T-helper 2 cell treated with Interferon-gamma antibody and Interleukin-4, amounts not matched to agents 100 ng/mL and 5 ng/mL, for 36 hours (primary cell): ENCODE results near the gene OPCML. TPM values are rescaled to one million over a fixed set of nuclear protein-coding genes. Genes with fewer than 3 reads are reported as not detected.

Experiments used
- intact Hi-C: fragments of 100-400 bp; cut with micrococcal nuclease; formaldehyde crosslinking; loops from one replicate; pipeline ENCODE4 v1.15.1; 2023
- total RNA-seq: library from RNA; stranded (reverse); gene quantifications from 2 replicates; pipeline ENCODE4 v1.2.3, GENCODE V29; 2022

Gene OPCML
- total RNA-seq, 1 donor from 2014 or later = not detected

GRCh38 chr11:132640952-132641351 lies 891.3 kb downstream of the OPCML start:
- intact Hi-C loops = no loop called here

DNA sequence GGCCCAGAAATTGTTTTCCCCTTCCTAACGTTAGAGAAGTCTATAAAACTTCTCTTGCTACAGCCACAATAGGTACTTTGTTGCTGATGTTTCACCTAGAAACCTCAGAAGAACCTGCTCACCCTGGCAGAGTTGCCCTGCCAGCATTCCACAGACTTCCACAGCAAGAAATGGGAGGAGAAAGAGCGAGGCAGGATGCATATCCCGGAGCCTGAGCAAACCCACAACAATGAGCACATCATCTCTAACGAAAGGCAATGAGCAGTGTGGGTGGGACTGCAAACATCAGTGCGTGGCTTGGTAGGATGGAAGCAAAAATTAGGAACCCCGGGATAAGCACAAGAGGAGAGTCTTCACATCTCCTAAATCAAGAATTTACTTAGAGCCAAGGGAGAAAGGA lies 892.3 kb downstream of the OPCML start:
- intact Hi-C loops = no loop called here

DNA sequence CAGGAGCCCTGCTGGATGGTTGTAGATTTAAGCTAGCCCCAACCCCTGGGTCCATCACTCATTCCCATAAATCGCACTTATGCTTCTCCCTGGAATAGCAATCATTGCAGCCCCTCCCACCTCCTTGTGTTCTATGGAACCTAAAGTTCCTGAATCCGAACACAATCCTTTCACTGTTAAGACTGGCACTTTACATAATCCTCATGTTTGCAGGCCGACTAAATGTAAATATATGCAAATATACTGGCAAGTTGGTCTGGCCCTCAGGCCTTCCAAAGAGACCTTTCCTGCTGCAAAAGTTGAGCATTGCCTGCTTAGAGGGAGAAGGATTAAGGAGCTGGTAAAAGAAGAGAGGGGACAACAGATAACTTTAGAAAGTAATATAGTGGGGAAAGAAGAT lies 892.9 kb downstream of the OPCML start:
- intact Hi-C loops = no loop called here

GRCh38 chr11:132638423-132638822 lies 893.9 kb downstream of the OPCML start:
- intact Hi-C loops = no loop called here

DNA sequence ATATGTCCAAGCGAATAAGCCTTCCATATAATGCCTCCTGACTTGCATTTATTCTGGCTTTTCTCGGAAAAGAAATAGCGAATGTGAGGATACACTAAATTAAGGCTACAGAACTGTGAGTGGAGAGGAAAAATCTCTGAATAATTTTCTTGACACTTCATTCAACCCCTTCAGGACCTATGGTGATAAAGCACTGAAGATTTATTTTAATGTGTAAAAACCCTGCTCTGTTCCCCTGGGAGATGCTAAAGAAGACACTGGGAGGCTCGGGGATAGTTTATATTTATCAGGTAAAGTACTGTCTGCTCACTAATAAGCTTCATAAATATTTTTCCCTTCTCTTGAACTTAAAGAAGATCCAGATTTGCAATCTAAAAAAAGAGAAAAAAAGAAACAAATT lies 895.8 kb downstream of the OPCML start:
- intact Hi-C loops = no loop called here

DNA sequence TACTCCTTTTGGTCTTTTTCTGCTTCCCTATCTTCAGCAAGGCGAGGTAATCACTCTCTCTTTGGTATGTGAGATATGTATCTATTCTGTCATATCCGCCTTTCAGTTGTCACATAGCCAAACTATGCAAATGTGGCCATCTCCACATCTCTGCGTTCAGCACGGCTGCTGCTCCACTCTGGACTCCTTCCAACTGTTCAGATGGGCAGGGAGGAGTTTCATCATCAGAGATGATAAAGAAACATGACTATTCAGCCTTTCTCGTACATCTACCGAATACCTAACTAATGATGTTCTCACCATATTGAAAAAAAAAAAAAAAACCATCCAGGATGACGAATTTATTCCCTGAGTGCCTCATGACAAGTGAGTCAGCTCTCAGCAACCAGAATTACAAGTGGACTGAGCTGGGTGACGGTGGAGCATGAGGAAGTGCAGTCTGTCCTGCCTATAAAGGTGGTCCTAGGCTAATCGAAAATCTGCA lies 899.6 kb downstream of the OPCML start:
- intact Hi-C loops = no loop called here

DNA sequence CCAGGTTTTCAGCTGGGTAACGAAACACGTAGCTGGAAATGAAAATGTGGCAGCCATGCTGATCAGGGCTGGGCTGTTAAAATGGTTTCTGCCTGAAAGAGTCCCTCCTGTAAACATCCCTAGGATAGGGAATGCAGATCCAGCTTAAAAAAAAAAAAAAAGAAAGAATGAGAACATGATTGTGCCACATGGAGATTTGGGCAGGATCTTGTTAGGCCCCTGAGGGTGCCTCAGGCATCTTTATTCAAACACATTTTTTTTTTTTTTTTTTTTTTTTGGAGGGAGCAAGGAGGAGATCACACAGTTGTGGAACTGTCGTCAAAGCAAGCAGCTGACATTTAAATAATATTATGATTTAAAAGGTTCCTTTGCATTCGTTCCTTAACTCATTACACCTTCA lies 900.3 kb downstream of the OPCML start:
- intact Hi-C loops = no loop called here

GRCh38 chr11:132627981-132628380 lies 904.3 kb downstream of the OPCML start:
- intact Hi-C loops = no loop called here

- intact Hi-C loops = no loop called here
Observed at GRCh38 chr11:132626446-132626845, 905.9 kb downstream of the OPCML start.

DNA sequence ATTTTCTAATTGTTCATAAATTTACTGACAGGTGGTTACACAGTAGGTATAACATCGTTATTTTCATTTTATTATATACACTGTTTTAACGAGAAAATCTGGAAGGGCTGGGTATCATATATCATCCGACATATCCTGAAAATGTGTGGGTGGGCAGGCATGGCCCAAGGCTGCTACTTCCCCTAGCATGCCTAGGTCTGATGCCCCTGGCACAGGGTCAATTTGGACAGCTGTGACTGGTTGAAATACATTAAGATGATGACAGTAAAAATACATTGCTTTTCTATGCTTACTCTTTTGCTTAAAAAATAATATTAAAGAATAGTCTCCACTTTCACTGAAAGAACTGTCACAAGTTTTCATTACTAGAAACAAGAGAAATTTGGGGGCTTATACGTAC lies 908.8 kb downstream of the OPCML start:
- intact Hi-C loops = no loop called here

DNA sequence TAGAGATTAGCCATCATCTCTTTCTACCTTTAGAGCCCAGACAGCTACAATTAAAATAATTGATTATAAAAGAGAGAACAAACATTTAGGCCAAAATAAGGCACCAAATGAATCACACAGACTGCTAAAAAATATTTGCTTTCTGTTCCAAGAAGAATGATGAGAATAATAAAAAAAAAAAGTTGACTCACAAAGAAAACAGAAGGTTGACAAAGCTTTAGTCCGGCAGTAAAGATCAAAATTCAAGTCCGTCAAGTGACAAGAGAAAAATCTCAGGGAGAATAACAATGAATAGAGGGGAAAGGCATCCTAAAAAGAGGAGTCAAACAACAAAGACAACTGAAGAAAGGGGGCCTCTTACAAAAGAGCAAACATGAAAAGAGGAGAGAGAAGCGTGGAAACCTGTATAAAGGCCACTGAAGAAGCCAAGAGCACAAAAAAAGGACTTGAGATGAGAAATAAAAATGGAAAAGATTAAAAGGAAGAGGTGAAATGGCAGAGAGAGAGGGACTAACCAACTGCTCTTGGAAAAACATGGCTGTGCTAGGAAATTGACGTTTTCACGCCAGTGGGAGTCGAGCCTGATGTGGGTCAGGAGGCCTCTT lies 910.2 kb downstream of the OPCML start:
- intact Hi-C loops = no loop called here

DNA sequence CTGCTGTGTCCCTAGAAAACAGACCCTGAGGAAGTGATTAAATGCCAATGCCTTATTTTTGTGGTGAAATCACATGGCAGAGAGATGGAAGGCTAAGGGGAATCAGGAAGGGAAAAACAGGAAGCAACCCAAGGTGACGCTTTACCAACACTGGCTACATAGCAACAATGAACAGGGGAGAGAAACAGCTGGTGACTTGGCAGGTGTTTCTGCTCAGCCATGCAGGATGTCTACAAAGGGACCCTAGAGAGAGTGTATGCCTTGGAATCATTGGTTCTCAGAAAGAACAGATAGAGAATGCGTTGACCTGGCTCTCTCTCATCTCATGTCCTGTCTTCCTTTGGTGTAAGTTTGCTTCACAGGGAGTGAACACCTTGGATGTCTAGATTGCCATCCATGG lies 911.9 kb downstream of the OPCML start:
- intact Hi-C loops = no loop called here

- intact Hi-C loops = no loop called here
Observed at GRCh38 chr11:132610791-132611190, 921.5 kb downstream of the OPCML start.

DNA sequence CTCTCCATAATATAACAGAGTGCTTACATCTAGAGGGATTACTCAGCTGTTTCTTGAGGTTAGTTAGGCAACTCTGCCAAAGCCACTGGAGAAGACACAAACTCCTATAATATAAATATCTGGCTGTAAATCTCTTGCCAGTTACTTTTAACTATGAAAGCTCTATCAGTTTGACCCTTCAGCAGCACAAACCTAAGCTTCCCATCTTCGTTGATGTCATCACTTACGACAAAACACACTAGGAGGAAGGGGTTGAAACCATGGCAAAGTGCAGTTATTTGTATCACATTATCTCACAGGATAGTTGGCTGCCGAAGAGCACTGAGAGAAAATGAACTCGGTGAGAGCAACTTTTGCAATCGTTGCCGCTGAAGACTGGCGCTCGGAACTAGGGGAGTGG lies 922.1 kb downstream of the OPCML start:
- intact Hi-C loops = no loop called here

GRCh38 chr11:132607575-132607974 lies 924.7 kb downstream of the OPCML start:
- intact Hi-C loops = no loop called here

- intact Hi-C loops = no loop called here
Observed at GRCh38 chr11:132605825-132606570, 926.3 kb downstream of the OPCML start.

DNA sequence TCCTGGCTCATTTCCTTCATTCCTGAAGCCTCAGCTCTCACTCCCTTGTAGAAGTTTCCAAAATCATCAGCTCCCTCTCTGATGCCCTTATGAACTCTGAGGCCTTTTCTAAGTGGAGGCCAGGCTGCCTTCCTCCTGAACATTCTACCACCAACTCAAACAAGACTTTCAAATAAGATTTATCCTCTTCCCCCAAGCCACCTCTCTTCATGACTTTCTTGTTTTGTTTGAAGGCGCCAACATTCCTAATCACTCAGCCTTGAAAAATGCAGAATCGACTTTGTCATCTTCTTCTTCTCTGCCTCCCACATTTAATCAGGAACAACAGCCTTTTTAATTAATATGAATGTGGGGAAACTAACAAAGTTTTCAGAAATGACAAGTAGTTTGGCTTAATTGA lies 927.9 kb downstream of the OPCML start:
- intact Hi-C loops = no loop called here

DNA sequence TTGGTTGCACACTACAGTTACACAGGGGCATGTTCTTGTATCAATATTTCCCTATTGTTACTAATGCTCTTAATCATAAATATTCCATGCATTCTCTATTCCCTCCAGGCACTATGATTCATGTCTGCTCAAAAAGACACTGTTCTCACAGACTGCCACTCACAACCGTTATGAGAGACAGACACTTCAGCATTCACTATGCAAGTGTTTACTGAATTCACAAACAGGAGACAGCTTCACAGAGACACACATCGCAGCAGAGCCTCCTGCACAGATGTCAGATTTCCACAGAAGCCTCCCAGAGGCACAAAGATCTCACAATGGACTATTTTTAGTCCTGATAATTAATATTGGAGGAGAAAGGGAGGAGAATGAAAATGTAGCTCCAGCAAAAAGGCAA lies 930.4 kb downstream of the OPCML start:
- intact Hi-C loops = no loop called here

GRCh38 chr11:132595711-132596134 lies 936.6 kb downstream of the OPCML start:
- intact Hi-C loops = no loop called here

- intact Hi-C loops = no loop called here
Observed at GRCh38 chr11:132595246-132595645, 937.1 kb downstream of the OPCML start.

DNA sequence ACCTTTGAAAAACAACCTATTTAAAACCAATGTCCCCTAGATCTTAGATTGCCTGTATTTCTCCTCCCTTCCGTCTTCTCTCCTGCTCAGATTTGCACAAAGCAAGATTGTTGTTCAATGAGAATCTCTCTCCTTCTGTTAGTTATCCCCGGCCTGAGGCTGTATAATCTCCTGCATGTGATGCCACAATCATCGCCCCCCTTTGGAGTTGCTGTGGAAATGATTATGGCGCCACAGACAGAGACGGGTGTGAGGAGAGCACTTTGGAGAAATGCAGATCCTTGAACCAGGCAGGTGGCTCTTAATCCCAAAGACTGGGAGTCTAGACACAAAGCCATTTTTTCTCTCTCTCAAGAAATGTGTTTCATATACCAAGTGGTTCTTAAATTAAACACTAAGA lies 941.3 kb downstream of the OPCML start:
- intact Hi-C loops = no loop called here

GRCh38 chr11:132590554-132590953 lies 941.7 kb downstream of the OPCML start:
- intact Hi-C loops = no loop called here

- intact Hi-C loops = no loop called here
Observed at GRCh38 chr11:132589791-132590190, 942.5 kb downstream of the OPCML start.
